Measurements from ENCODE around the gene RPP38. TPM values are rescaled to one million over a fixed set of nuclear protein-coding genes. Genes with fewer than 3 reads are reported as not detected.

Gene RPP38
- total and polyA plus RNA-seq, 2 of the 4 experiments (the other 2 are of a cell fraction) = 12.4 to 19.0 TPM

GRCh38 chr10:15152556-15152955 is 55.4 kb downstream of the RPP38 start:
- H3K14ac ChIP-seq (replicated peaks; ENCODE audit: low read depth, low read length) = no peak overlapping the region
- peaks cover 53 to 66% of the 10 kb centered on the region in 2 experiments for H3K79me1 ChIP-seq (ENCODE audit: low read depth in 1 of 2, low read length in 2 of 2)
- BruUV-seq (replicated peaks) = no TSS peak
- H3K9ac ChIP-seq (ENCODE audit: low read depth, low read length) = no peak overlapping the region
- no peak overlapping the region for H2BK20ac ChIP-seq (ENCODE audit: low read depth, low read length)
- H3K18ac ChIP-seq (ENCODE audit: low read depth, low read length) = no peak overlapping the region
- CTCF ChIA-PET = no interaction called here
- no peaks in the 10 kb centered on the region; the same call in 1 of the 2 replicates for H3K36me3 ChIP-seq (ENCODE audit: control insufficient read depth, insufficient read depth, low read length)
- no peak overlapping the region for H3K27ac ChIP-seq (ENCODE audit: insufficient read depth, low read length)
- H3K9me1 ChIP-seq (ENCODE audit: insufficient read depth, low read length) = no peaks in the 10 kb centered on the region
- H2BK15ac ChIP-seq (ENCODE audit: low read depth, low read length) = no peak overlapping the region
- no peak overlapping the region for H4K8ac ChIP-seq (ENCODE audit: low read depth in 2 of 2, low read length in 2 of 2)
- dilution Hi-C loops (cut with HindIII; ENCODE audit: low sequenced_read_pairs, unreplicated experiment) = no loop called here
- POLR2A ChIA-PET (ENCODE audit: unreplicated experiment) = no interaction called here
- H4K20me1 ChIP-seq (ENCODE audit: insufficient read depth, low read length) = peaks cover 13% of the 10 kb centered on the region; the same call in 1 of the 2 replicates
- intact Hi-C loops (cut with micrococcal nuclease) = no loop called here
- no peaks in the 10 kb centered on the region for H3K27me3 ChIP-seq (ENCODE audit: control insufficient read depth, insufficient read depth, low read length)
- H3K23ac ChIP-seq (ENCODE audit: low read depth, low read length) = no peak overlapping the region
- in situ Hi-C loops (cut with MboI; ENCODE audit: low sequenced_read_pairs) = no loop called here
- no peak overlapping the region for H3K4ac ChIP-seq (ENCODE audit: low read depth, low read length)
- no peak overlapping the region for H3K56ac ChIP-seq (ENCODE audit: extremely low read depth, insufficient read depth, low read length)
- TF ChIP-seq CHD1 (IDR thresholded peaks at IDR 0.05; ENCODE audit: low read depth, low read length) (no peak), MAFK (IDR thresholded peaks at IDR 0.05; ENCODE audit: low read depth, low read length) (no peak), CEBPB (IDR thresholded peaks at IDR 0.05; ENCODE audit: low read depth, low read length) (no peak), RFX5 (IDR thresholded peaks at IDR 0.05; ENCODE audit: low read depth, low read length) (no peak), MXI1 (IDR thresholded peaks at IDR 0.05; ENCODE audit: borderline replicate concordance, low read depth, low read length) (no peak), RCOR1 (IDR thresholded peaks at IDR 0.05; ENCODE audit: insufficient replicate concordance, low read length) (no peak), SMC3 (IDR thresholded peaks at IDR 0.05; ENCODE audit: low read depth, low read length) (no peak), MAZ (IDR thresholded peaks at IDR 0.05; ENCODE audit: borderline replicate concordance, low read depth, low read length) (no peak), POLR2A (IDR thresholded peaks at IDR 0.05; ENCODE audit: low read depth, low read length) (no peak), FOS (IDR thresholded peaks at IDR 0.05; ENCODE audit: low read depth, low read length) (no peak)
- TF ChIP-seq, protein P1, sequence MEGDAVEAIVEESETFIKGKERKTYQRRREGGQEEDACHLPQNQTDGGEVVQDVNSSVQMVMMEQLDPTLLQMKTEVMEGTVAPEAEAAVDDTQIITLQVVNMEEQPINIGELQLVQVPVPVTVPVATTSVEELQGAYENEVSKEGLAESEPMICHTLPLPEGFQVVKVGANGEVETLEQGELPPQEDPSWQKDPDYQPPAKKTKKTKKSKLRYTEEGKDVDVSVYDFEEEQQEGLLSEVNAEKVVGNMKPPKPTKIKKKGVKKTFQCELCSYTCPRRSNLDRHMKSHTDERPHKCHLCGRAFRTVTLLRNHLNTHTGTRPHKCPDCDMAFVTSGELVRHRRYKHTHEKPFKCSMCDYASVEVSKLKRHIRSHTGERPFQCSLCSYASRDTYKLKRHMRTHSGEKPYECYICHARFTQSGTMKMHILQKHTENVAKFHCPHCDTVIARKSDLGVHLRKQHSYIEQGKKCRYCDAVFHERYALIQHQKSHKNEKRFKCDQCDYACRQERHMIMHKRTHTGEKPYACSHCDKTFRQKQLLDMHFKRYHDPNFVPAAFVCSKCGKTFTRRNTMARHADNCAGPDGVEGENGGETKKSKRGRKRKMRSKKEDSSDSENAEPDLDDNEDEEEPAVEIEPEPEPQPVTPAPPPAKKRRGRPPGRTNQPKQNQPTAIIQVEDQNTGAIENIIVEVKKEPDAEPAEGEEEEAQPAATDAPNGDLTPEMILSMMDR (conservative IDR thresholded peaks at IDR 0.05; ENCODE audit: low read depth, low read length) = no peak
- TF ChIP-seq, protein P2, sequence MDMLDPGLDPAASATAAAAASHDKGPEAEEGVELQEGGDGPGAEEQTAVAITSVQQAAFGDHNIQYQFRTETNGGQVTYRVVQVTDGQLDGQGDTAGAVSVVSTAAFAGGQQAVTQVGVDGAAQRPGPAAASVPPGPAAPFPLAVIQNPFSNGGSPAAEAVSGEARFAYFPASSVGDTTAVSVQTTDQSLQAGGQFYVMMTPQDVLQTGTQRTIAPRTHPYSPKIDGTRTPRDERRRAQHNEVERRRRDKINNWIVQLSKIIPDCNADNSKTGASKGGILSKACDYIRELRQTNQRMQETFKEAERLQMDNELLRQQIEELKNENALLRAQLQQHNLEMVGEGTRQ (IDR thresholded peaks at IDR 0.05; ENCODE audit: low read depth, low read length) = no peak
- H2BK120ac ChIP-seq (ENCODE audit: low read depth, low read length) = no peak overlapping the region
- H2AK5ac ChIP-seq (ENCODE audit: low read depth, low read length) = no peak overlapping the region
- ATAC-seq (ENCODE audit: low read depth) = no peak
- H2AFZ ChIP-seq (replicated peaks; ENCODE audit: low read length, poor library complexity) = no peak overlapping the region
- H3K4me2 ChIP-seq (ENCODE audit: low read depth, low read length) = no peak overlapping the region
- no peak overlapping the region for H3K4me3 ChIP-seq (ENCODE audit: insufficient read depth, low read depth, low read length)
- H2BK5ac ChIP-seq (ENCODE audit: low read depth, low read length, poor library complexity, severe bottlenecking) = no peak overlapping the region
- H4K91ac ChIP-seq (ENCODE audit: insufficient read depth, low read depth, low read length) = no peak overlapping the region
- no peak for DNase-seq
- H3K9me3 ChIP-seq (ENCODE audit: control insufficient read depth, insufficient read depth, low read length) = no peaks in the 10 kb centered on the region
- H2AK9ac ChIP-seq (replicated peaks; ENCODE audit: low read depth, low read length, poor library complexity) = no peak overlapping the region
- no peak overlapping the region for H4K5ac ChIP-seq (ENCODE audit: low read depth, low read length)
- H3K4me1 ChIP-seq (ENCODE audit: control insufficient read depth, insufficient read depth, low read length) = no peaks in the 10 kb centered on the region
